H9 (cell line): Measurements from ENCODE around the gene DMD. TPM values are rescaled to one million over a fixed set of nuclear protein-coding genes. Genes with fewer than 3 reads are reported as not detected.

Experiments
- DNase-seq: peaks from one replicate; pipeline ENCODE4 v3.0.0-alpha.2; 2017
- H2AFZ ChIP-seq: one replicate; pipeline ENCODE4 v1.6.1; 2013; ENCODE audit warnings: mild to moderate bottlenecking, low read length, control low read depth, moderate library complexity
- H2AK5ac ChIP-seq: 2 replicates; pipeline ENCODE4 v1.6.1; 2013; ENCODE audit warnings: low read length, control low read depth, mixed read lengths; ENCODE audit not compliant: insufficient read length
- H2BK120ac ChIP-seq: one replicate; pipeline ENCODE4 v1.6.1; 2013; ENCODE audit warnings: low read depth, mild to moderate bottlenecking, low read length, control low read depth, inconsistent platforms; ENCODE audit not compliant: poor library complexity, severe bottlenecking
- H2BK12ac ChIP-seq: 2 replicates; pipeline ENCODE4 v1.6.1; 2013; ENCODE audit warnings: low read length, control low read depth, mixed read lengths, low read depth; ENCODE audit not compliant: insufficient read length
- H2BK15ac ChIP-seq: 2 replicates; pipeline ENCODE4 v1.6.1; 2013; ENCODE audit warnings: low read depth, low read length, control low read depth
- H2BK20ac ChIP-seq: one replicate; pipeline ENCODE4 v1.6.1; 2013; ENCODE audit warnings: low read depth, mild to moderate bottlenecking, low read length, control low read depth, inconsistent platforms; ENCODE audit not compliant: poor library complexity, severe bottlenecking
- H2BK5ac ChIP-seq: 2 replicates; pipeline ENCODE4 v1.6.1; 2013; ENCODE audit warnings: low read length, control low read depth, mixed read lengths; ENCODE audit not compliant: insufficient read length
- H3K14ac ChIP-seq: 2 replicates; pipeline ENCODE4 v1.6.1; 2013; ENCODE audit warnings: low read length, control low read depth; ENCODE audit not compliant: insufficient read depth
- H3K18ac ChIP-seq: 2 replicates; pipeline ENCODE4 v1.6.1; 2013; ENCODE audit warnings: low read depth, mild to moderate bottlenecking, mixed read lengths, low read length, control low read depth; ENCODE audit not compliant: insufficient read length
- H3K23ac ChIP-seq: 2 replicates; pipeline ENCODE4 v1.6.1; 2013; ENCODE audit warnings: low read length, control low read depth, mixed read lengths, low read depth; ENCODE audit not compliant: insufficient read length
- H3K23me2 ChIP-seq: 2 replicates; pipeline ENCODE4 v1.6.1; 2013; ENCODE audit warnings: low read depth, mild to moderate bottlenecking, mixed read lengths, low read length, control low read depth; ENCODE audit not compliant: insufficient read length, poor library complexity, severe bottlenecking
- H3K27ac ChIP-seq: 2 replicates; pipeline ENCODE4 v1.5.1; 2013; ENCODE audit warnings: low read length, control low read depth, mixed read lengths, low read depth; ENCODE audit not compliant: insufficient read length
- H3K27me3 ChIP-seq: 2 replicates; pipeline ENCODE4 v1.6.1; 2013; ENCODE audit warnings: low read length, control low read depth, inconsistent platforms; ENCODE audit not compliant: insufficient read depth
- H3K4ac ChIP-seq: 2 replicates; pipeline ENCODE4 v1.6.1; 2013; ENCODE audit warnings: low read depth, mild to moderate bottlenecking, control low read depth, inconsistent platforms, low read length, moderate library complexity
- H3K4me1 ChIP-seq: 2 replicates; pipeline ENCODE4 v1.6.1; 2013; ENCODE audit warnings: low read length, control low read depth, inconsistent platforms; ENCODE audit not compliant: insufficient read depth
- H3K4me2 ChIP-seq: 2 replicates; pipeline ENCODE4 v1.6.1; 2013; ENCODE audit warnings: low read length, control low read depth, mixed read lengths; ENCODE audit not compliant: insufficient read length, insufficient read depth
- H3K56ac ChIP-seq: 2 replicates; pipeline ENCODE4 v1.6.1; 2013; ENCODE audit warnings: low read depth, mild to moderate bottlenecking, mixed read lengths, low read length, control low read depth; ENCODE audit not compliant: insufficient read length
- H3K79me1 ChIP-seq: 2 replicates; pipeline ENCODE4 v1.6.1; 2013; ENCODE audit warnings: low read depth, mild to moderate bottlenecking, moderate library complexity, low read length, control low read depth, inconsistent platforms; ENCODE audit not compliant: insufficient read depth, poor library complexity, severe bottlenecking
- H3K79me2 ChIP-seq: 2 replicates; pipeline ENCODE4 v1.6.1; 2013; ENCODE audit warnings: low read length, control low read depth, inconsistent platforms; ENCODE audit not compliant: insufficient read depth
- H3K9ac ChIP-seq: 2 replicates; pipeline ENCODE4 v1.6.1; 2013; ENCODE audit warnings: low read length, control low read depth, mixed read lengths; ENCODE audit not compliant: insufficient read length; ENCODE audit errors: extremely low read depth
- H3K9me3 ChIP-seq: one replicate; pipeline ENCODE4 v1.6.1; 2013; ENCODE audit warnings: low read depth, low read length, inconsistent platforms; ENCODE audit not compliant: control insufficient read depth
- H3T11ph ChIP-seq: one replicate; pipeline ENCODE4 v1.6.1; 2013; ENCODE audit warnings: mild to moderate bottlenecking, low read length, control low read depth, inconsistent platforms
- H4K20me1 ChIP-seq: one replicate; pipeline ENCODE4 v1.6.1; 2013; ENCODE audit not compliant: control insufficient read depth, insufficient read length, insufficient read depth
- H4K5ac ChIP-seq: 2 replicates; pipeline ENCODE4 v1.6.1; 2013; ENCODE audit warnings: low read depth, mild to moderate bottlenecking, mixed read lengths, low read length, control low read depth; ENCODE audit not compliant: insufficient read length
- H4K8ac ChIP-seq: replicated peaks from 2 replicates; pipeline ENCODE4 v1.6.1; 2013; ENCODE audit warnings: low read length, control low read depth, mixed read lengths, low read depth; ENCODE audit not compliant: insufficient read length
- H4K91ac ChIP-seq: 2 replicates; pipeline ENCODE4 v1.6.1; 2013; ENCODE audit warnings: low read depth, mild to moderate bottlenecking, moderate library complexity, mixed read lengths, low read length, control low read depth; ENCODE audit not compliant: insufficient read length
- H3K27ac Mint-ChIP-seq, 3 experiments: 2 replicates in 2 of 3; 3 replicates in 1 of 3; pipeline ENCODE4 v1.8.0; 2020 to 2021; ENCODE audit warnings: mixed read lengths in 3 of 3, mild to moderate bottlenecking in 1 of 3, moderate library complexity in 1 of 3
- H3K27me3 Mint-ChIP-seq: 2 replicates; pipeline ENCODE4 v1.8.0; 2021; ENCODE audit warnings: low read depth, mild to moderate bottlenecking, moderate library complexity, mixed read lengths
- H3K36me3 Mint-ChIP-seq, 3 experiments: 2 replicates in 2 of 3; 3 replicates in 1 of 3; pipeline ENCODE4 v1.8.0; 2020 to 2021; ENCODE audit warnings: low read depth in 3 of 3, mixed read lengths in 3 of 3; ENCODE audit not compliant: insufficient read depth in 1 of 3
- H3K4me1 Mint-ChIP-seq, 2 experiments: 2 replicates each; pipeline ENCODE4 v1.8.0; 2020; ENCODE audit warnings: mixed read lengths in 2 of 2
- H3K4me3 Mint-ChIP-seq, 2 experiments: 2 replicates in 1 of 2; 3 replicates in 1 of 2; pipeline ENCODE4 v1.8.0; 2020 to 2021; ENCODE audit warnings: mild to moderate bottlenecking in 2 of 2, mixed read lengths in 2 of 2, moderate library complexity in 1 of 2
- H3K9me3 Mint-ChIP-seq, 2 experiments: 2 replicates in 1 of 2; 3 replicates in 1 of 2; pipeline ENCODE4 v1.8.0; 2020; ENCODE audit warnings: mild to moderate bottlenecking in 2 of 2, mixed read lengths in 2 of 2, moderate library complexity in 1 of 2
- CTCF ChIP-seq: fragments of 200-600 bp; sonication (generic); conservative IDR thresholded peaks from 3 replicates; pipeline ENCODE4 v1.8.0; 2021; ENCODE audit warnings: antibody characterized with exemption, mild to moderate bottlenecking
- WGBS: extraction: QIAGEN DNeasy Blood & Tissue Kit; methylation state at CpG from one replicate; pipeline ENCODE4 v1.1.7; 2013; ENCODE audit warnings: missing lambda C conversion rate, low lambda C conversion rate, mixed read lengths; ENCODE audit not compliant: insufficient read length; ENCODE audit errors: extremely low coverage; 5-methylcytosine and 5-hydroxymethylcytosine counted together
- total RNA-seq: library from RNA; stranded (reverse); gene quantifications from 2 replicates; pipeline ENCODE4 v1.2.1, GENCODE V29; 2021

DMD gene
- total RNA-seq, 1 experiment from 2014 or later: 3.8 TPM

GRCh38 chrX:31563792-31564191 is 1647.6 kb downstream of the DMD start:
- Histone ChIP-seq H3K79me2 (no peaks in the 10 kb centered on the region), H3K79me1 (no peaks in the 10 kb centered on the region), H3K56ac (no peak overlapping the region), H3K4me2 (no peak overlapping the region), H4K91ac (no peak overlapping the region), H3T11ph (no peak overlapping the region), H3K23me2 (no peaks in the 10 kb centered on the region), H3K14ac (no peak overlapping the region), H3K9me3 (no peaks in the 10 kb centered on the region), H2BK15ac (no peak overlapping the region), H3K27ac (no peak overlapping the region), H3K4me1 (no peaks in the 10 kb centered on the region), H3K18ac (no peak overlapping the region), H4K20me1 (no peaks in the 10 kb centered on the region), H4K5ac (no peak overlapping the region), H2BK20ac (no peak overlapping the region), H2BK5ac (no peak overlapping the region), H3K4ac (no peak overlapping the region), H2BK120ac (no peak overlapping the region), H3K9ac (no peak overlapping the region), H2AFZ (no peak overlapping the region), H3K23ac (no peak overlapping the region), H3K27me3 (no peaks in the 10 kb centered on the region), H2AK5ac (no peak overlapping the region), H4K8ac (no peak overlapping the region), H2BK12ac (no peak overlapping the region)
- Mint-ChIP-seq H3K4me3 (no peak overlapping the region), H3K4me1 (no peaks in the 10 kb centered on the region), H3K36me3 (peaks cover 0 to 6% (median 4%) of the 10 kb centered on the region in 3 experiments; a peak in 3 of 7 replicates), H3K27ac (no peak overlapping the region), H3K9me3 (peaks cover 35 to 61% of the 10 kb centered on the region in 2 experiments), H3K27me3 (no peaks in the 10 kb centered on the region; the same call in 1 of the 2 replicates)
- TF ChIP-seq CTCF: no peak
- DNase-seq: no peak
- WGBS: no CpG with 5 or more reads among the region's 3 CpGs
